HG02884 (cell line): ENCODE measurements around the gene PUDP.

Experiments used
- ATAC-seq: cut with Tn5 transposase; IDR thresholded peaks from one replicate; pipeline ENCODE4 v1.9.1; 2021; ENCODE audit warnings: mild to moderate bottlenecking, moderate library complexity; ENCODE audit not compliant: unreplicated experiment

The PUDP gene

DNA sequence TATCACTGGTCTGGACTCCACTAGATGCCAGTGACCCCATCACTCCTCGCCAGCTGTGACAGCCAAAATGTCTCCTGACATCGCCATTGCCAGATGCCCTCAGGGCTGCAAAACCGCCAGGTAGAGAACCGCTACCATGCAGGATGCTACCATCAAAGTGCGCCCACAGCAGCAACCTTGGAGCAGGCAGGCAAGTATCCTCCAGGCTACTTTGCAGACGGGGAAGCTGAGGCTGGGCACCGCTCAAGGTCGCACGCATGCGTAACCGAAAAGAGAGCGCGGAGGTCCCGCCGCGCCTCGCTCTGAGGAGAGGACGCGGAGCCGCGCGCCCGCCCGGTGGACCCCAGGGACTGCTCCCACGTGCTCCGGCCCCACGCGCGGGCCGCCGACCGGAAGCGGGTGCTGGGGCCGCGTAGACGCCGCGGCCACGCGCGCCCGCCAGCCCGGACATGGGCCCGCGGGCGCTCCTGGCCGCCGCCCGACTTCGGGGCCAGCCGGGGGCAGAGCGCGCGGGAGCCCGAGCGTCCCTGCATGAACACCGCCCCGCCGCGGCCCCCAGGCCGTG is 458 bp downstream of the PUDP start, which contains the start of gene STS:
STS (plus strand) TSS at position 300 of the 565 bp plus-strand sequence. CDS start 105,488 bp downstream, outside the sequence.
- ATAC-seq: peak; percentile 34

DNA sequence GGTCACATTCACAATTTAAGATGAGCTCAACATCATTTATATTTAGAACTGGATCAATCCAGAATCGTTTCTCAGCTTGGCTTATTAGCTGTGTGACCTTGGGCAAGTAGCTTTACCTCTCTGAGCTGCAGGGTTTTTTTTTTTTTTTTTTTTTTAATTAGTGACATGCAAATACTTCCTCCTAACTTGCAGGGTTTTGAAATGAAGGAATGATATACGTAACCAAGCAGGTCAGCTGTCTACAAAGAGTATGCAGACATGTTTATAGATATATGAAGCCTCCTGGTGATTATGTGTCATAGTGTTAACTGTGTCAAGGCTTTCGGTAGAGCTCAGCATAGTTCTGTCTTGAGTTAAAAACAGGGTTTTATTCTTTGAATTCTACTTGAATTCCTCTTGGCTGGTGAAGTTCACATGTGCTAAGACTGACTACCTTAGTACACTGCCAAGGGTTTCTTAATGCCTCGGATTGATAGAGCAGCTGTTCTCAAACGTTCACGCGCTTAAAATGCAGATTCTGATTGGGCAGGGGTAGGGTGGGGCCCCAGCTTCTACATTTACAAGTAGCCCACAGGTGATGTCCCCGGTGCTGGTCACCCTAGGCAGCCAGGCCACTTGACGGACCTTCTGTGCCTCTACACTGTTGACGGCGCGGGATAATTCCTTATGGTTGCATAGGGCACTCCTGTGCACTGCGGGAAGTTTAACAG is 1.1 kb downstream of the PUDP start:
- ATAC-seq: peak; percentile 29

DNA sequence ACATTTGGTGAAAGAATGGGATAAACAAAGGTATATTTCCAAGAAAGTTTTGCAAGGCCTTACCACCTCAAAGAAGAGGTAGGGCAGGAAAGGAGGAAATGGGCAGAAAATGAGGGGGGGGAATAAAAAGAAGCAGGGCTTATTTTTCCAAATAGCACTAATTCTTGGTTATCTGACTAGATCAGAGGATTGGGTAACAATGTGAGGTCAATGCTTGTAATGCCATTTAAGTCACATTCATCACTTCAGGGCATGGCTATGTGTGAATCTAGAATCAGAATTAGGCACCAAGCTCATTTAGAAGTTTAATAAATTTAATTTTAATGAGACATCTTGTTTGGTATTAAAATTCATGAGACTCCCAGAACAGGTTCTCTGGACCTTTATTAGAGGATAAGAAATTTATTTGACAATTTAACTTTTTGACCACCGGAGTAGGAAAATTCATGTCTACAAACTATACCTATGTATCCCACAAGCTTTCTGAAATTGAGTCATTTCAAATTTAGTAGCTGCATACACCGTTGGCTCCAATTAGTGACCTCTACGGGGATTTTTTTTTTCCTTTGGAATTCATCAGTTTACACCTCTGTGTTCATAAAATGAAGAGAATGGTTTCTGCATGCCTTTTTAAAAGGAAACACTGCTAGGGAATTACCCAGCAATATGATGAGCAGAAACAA is 1.8 kb downstream of the PUDP start:
- no peak for ATAC-seq

DNA sequence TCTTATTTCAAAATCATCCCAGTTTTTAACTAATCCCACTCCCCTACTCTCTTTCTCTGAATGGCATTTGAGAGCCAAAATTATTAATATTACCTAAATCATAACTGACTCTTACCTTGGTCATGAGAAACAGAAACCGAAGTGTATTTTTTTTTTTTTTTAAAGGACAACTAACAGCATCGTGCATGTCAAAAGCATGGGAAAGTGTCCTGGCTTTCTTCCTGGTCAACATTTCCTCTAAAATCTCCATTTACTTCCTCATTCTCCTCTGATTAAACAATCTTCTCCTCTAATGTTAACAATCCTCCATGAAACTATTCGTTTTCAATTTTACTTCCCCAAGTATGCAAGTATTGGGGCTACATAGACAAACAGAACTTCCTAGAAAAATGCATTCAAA is 2.5 kb downstream of the PUDP start:
- no peak for ATAC-seq

DNA sequence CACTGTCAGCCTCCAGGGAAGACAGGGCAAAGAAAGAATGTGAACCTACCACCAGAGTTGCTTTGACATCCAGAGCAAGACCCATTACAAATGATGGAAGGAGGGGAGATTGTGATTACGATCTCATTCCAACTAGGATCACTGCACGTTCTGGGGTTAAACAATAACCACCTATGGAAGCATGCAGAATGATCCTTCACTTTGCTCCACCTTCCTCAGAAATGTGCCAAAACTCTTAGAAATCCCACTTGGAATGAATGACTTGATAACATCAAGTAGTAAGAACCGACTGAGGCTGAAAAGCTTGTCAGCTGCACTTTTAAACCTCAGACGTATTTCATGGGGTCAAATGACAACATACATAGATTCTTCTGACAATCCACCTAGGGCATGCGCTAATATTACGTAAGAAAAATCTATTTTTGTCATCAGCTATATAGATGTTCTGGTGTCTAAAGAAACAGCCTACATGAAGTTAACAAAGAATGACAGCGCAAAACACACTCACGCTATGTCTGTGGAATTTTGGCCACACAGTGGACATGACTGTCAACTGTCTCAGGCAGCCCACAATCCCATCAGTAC is 3.9 kb downstream of the PUDP start:
- no peak for ATAC-seq

DNA sequence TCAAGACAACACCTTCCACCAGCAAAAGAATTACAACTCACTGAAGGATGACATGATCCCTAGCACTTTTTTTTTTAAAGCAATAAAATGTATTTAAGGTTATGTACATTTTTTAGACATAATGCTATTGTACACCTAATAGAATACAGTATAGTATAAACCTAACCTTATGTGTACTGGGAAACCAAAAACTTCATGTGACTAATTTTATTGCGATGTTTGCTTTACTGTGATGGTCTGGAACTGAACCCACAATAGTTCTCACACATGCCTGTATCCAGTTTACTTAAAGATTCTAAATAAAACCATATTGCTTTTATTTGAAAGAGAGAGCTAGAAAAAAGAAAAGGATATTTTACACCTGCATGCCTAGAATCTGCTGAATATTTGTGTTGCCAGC is 4.9 kb downstream of the PUDP start:
- ATAC-seq: no peak

DNA sequence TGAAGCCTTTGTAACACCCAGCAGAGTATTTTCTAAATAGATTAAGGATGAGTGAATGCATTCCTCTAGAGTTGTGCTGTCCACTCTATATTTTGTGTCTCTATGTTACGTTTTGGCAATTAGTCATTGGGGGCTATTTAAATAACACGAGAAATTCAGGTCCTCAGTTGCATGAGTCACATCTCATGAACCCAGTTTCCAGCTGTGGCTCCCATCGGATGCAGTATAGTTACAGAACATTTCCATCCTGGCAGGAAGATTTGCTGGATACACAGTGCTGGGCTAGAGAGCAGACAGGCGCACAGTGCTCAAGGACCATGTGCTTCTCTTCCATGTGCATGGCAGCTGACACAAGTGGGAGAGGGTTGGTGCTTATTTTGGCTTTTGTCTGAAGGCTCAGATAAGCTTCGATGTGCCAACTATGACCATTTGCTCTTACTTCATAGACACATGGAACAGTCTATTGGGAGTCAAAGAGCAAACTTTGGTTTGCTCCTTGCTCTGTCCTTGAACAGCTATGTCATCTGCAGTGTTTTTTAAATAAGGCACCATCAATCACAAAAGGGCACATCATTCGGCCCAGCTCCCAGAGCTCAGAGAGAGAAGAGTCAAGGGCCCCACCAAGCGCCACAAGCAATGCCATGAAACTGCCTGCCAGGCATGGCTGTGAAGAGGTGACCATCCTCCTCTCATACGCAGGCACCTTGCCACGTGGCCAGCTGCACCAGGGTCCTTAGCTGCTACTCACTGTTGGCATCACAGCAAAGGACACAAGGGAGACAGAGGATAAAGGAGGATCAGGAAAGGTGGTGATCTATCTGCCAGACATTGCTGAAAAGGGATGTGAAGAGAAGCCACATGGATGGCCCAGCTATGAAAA is 8.5 kb downstream of the PUDP start:
- ATAC-seq: no peak

DNA sequence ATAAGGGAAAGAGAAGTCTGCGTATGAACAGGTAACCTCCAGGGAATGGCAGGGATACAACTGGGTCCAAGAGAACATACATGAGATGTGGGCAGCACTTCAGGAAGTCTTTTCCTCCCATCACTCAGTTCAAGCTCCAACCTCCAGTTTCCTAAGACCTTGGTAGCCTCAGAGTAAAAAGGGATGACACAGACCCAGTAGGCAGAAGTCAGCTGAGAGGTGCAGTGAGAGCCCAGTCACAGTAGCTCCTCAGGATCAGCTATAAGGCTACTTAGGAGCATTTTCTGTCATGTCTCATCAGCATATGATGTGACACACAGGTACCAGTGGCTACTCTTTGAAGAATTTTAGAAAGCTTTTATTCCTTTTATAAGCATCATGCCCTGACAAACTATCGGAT is 13.0 kb downstream of the PUDP start:
- ATAC-seq: no peak

DNA sequence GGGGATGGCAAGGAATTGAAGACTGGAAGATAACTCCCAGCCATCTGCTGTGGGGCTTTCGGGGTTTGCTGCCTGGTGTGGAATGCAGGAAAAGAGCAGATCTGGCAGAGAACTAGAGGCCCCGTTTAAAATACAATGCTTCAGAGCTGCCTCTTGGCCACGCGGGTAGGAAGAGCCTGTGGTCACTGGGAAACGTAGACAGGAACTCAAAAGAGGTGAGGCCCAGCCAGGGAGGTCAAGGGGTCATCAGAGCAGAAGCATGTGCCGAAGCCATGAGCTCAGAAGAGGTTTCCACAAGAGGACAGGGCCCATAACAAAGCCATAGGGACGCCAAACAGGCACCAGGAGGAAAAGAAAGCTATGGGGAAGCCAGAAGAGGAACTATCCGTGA is 14.9 kb downstream of the PUDP start:
- no peak for ATAC-seq

DNA sequence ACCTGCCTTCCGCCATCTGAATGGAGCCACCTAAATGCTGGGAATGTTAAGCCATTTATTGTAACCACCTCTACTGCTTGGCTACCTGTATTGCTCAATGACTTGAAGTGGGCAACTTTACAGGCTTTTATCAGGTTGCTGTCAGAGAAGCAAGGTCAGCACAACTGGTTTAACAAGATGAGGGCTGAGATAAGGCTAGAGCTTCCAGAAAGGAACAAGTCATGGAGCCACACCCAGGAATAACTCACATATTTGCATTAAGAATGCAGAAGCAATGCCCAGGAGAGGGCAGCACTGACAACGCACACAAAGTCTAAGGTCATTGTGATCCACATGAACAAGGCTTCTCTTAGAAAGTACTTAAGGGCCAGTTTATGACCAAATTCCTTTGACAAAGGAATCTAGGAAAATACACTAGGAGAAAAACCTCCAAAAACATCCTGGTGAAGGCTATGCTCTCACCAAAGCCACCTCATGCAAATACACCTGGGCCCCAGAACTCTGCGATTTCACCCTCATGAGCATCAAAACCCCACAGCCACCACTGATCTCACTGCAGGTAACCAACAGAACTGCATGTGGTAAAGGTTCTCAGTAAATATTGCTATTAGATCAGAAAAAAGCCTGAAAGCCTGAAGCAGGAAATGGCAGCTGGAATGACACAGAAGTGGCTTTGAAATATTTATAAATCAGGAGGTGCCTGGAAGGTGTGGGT is 15.5 kb downstream of the PUDP start:
- peak; percentile 62 for ATAC-seq

DNA sequence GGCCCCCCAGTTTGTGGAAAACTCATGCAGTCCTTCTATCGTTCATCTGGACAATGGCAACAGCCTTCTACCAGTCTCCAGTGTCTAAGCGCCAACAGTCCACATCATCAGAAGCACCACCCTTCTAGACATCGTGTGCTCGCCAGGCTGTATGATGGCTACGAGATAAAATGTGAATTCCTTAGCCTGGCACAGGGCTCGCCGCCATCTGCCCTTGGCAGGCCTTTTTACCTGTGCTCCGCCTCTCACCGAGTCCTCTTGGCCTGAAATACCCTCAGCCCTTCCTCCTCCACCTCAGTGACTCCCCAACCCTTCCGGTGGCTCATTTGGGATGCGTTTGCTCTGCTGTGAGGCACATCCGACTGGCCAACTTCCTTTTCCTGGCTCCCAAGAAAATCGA is 16.3 kb downstream of the PUDP start:
- ATAC-seq: no peak

DNA sequence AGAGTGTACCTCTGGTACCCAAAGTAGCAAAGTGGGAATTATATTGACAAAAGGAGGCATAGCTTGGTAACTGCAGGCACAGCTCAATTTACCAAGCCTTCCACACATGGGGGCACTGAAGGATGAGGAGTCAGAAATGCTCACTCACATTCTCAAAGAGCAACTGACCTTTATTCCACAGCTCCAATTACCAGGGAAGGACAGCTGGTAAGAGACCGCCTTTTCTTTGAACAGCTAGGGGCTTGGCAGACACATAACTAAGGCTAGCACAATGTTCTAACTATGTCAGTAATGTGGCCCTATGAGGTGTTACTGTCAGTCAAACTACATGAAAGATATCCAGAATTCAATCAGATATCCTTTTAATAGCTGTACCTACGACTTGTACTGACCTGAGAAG is 20.9 kb downstream of the PUDP start:
- ATAC-seq: no peak

DNA sequence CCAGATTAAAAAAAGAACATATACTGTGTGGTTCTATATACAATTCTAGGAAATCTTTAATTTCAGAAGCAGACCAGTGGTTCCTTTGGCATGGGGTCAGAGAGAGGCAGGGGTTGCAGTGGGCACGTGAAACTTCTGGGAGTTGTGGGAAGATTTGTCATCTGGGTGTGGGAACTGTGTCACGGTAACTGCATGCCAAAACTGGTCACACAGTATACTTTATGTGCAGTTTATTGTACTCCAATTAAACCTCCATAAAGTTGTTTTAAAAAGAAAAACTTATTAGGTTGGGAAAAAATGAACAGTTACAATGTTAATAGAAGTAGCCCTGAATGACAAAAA is 27.1 kb downstream of the PUDP start:
- ATAC-seq: no peak

DNA sequence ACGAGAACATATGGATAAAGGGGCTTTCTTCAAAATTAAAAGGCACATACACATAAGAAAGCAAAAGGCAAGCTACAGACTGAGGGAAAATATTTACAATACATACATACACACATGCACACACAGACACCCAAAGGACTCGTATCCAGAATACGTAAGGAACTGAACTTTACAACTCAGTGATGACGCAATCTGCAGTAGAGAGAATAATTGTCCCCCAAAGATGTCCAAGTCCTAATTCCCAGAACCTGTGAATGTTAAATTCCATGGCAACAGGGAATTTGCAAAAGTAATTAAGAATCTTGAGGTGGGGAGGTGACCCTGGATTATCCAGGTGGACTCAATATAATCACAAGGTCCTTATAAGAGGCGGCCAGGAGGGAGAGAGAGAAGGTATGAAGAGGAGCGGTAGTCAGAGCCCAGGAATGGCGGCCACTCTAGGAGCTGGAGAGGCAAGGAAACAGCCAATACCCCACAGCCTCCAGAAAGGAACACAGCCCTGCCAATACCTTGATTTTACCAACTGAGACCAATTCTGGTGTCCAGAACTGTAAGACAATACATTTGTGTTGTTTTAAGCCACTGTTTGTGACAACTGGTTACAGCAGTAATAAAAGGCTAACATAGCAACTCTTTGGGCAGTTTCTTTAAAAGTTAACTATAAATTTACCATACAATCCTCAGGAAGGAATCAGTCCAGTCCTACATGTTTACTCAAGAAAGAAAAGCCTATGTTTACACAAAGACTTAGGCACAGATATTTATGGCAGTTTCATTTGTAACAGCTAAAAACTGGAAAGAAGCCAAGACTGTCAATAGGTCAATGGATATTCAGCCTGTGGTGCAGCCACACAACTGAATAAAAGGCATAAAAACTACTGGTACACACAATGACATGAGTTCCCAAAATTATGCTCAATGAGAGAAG is 27.7 kb downstream of the PUDP start:
- no peak for ATAC-seq

DNA sequence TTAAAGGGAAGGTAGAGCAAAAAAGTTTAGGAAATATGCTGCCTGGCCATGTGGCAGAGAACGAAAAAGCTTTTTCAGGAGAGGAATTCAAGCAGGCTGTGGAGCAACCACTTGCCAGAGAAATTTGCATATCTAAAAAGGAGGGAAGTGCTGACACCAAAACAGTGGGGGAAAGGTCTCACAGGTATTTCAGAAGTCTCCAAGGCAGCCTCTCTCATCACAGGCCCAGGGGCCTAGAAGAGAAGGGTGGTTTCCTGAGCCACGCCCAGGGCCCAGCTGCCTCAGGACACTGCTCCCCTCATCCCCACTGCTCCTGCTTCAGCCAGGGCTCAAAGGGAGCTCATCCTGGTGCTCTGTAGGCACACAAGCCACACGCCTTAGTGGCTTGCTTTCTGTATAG is 30.4 kb downstream of the PUDP start:
- no peak for ATAC-seq

DNA sequence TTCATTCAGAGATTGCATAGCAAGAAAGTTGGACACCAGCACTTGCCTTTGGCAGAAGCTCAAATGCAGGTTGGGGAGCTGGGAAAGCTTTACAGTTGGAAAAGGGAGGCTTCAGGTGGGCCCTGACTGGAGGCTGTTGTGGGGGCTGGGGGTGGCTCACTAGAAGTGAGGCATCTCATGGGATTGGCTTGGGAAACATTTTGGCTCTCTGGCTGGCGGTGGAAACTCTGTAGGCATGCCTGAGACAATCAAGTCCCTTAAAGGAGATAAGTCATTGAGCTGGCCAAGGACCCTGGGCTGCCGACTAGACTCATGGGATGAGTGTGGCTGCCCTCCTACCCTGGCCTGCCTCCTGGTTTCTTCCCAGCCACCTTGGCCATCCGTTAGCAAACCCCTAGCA is 31.9 kb downstream of the PUDP start:
- no peak for ATAC-seq

DNA sequence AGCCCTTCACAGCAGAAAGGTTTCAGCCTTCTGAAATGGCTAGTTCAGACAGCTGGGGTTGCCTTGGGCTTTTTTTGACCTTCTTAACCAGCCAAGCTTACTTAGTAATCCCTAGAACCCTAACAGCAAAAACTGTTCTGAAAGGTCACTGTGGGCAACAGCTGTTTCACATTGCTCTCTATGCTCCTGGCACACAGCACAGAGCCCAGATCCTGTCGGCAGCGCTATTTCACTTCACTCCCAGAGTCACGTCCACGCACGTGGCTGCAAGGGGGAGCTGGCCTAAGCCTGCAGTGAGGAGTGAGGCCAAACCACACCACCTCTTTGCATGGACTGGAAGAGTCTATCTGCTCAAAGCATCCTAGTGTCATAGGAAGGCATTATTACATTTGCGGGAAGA is 32.4 kb downstream of the PUDP start:
- ATAC-seq: peak; percentile 68

DNA sequence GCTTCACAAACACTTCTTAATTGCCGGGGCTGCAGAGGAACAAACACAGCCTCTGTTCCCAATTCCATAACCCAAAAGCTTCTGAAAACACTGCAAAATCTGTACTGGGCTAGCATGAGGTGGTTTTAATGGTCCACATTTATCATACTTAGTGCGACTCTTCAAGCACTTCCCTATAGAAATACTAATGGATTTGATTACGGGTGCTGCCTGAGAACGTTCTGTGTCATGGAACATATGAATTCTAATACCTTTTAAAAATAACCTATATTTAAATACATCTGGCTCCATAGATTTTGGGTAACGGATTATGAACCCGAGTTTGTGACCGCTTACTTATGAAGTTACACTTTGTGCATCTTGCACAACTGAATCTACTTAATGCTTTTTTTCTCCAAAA is 35.9 kb downstream of the PUDP start:
- no peak for ATAC-seq

DNA sequence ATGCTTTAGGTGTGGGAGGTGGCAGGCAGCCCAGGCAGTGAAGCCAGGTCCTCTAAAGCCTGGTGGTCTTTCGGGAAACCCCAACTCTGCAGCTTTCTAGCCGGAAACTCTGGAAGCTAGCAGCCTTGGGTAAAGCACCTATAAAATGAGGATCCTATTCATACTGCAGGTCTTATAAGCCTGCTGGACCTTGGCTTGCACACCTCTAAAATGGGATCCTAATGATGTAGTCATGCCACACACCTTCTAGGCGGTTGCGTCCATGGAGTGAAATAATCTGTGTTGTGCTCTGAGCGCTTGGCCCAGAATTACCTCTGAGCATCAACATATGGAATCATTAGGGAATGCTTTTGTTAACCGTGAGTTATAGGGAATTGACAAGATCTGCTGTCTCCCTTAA is 36.4 kb downstream of the PUDP start:
- no peak for ATAC-seq
